Head of caudate nucleus (tissue), 42 donors: ENCODE measurements around the gene GRP.

Experiments used
- DNase-seq, 42 donors: peaks; one replicate each; pipeline versions ENCODE4 v3.0.0 to v3.0.0-alpha.2; 2020 to 2021; ENCODE audit warnings: mixed read lengths in 7 of 42
- intact Hi-C: fragments of 100-400 bp; cut with DNase I; formaldehyde crosslinking; loops from one replicate; pipeline ENCODE4 v1.15.0; 2022

The GRP gene

GRCh38 chr18:59219672-59220163, at the start of gene GRP:
GRP (plus strand) TSS chr18:59220158; CDS start chr18:59220266, 108 bp downstream.
- intact Hi-C loops, result no loop called here
- DNase-seq, result no peak

GRCh38 chr18:59172664-59173249, 47.2 kb upstream of the GRP start:
- no peak for DNase-seq
- intact Hi-C loops, result no loop called here

GRCh38 chr18:59177485-59177884, 42.5 kb upstream of the GRP start:
- intact Hi-C loops, result no loop called here
- no peak for DNase-seq

GRCh38 chr18:59180150-59180845, 39.7 kb upstream of the GRP start:
- DNase-seq, result no peak
- intact Hi-C loops, result no loop called here

- intact Hi-C loops, result no loop called here
- DNase-seq, result no peak
Observed at GRCh38 chr18:59182673-59183072, 37.3 kb upstream of the GRP start.

GRCh38 chr18:59189008-59189407, 30.9 kb upstream of the GRP start:
- DNase-seq, result no peak
- intact Hi-C loops, result no loop called here

GRCh38 chr18:59189746-59190145, 30.2 kb upstream of the GRP start:
- intact Hi-C loops, result no loop called here
- no peak for DNase-seq

- intact Hi-C loops, result no loop called here
- DNase-seq, result no peak
Observed at GRCh38 chr18:59196161-59196725, 23.7 kb upstream of the GRP start.

GRCh38 chr18:59197636-59198035, 22.3 kb upstream of the GRP start:
- no peak for DNase-seq
- intact Hi-C loops, result no loop called here

- DNase-seq, result no peak
- intact Hi-C loops, result no loop called here
Observed at GRCh38 chr18:59198215-59198614, 21.7 kb upstream of the GRP start.

GRCh38 chr18:59200787-59201186, 19.2 kb upstream of the GRP start:
- DNase-seq, result no peak
- intact Hi-C loops, result no loop called here

- intact Hi-C loops, result no loop called here
- DNase-seq, result no peak
Observed at GRCh38 chr18:59202258-59202820, 17.6 kb upstream of the GRP start.

- DNase-seq, result no peak
- intact Hi-C loops, result no loop called here
Observed at GRCh38 chr18:59207506-59207905, 12.5 kb upstream of the GRP start.

GRCh38 chr18:59208602-59209125, 11.3 kb upstream of the GRP start:
- intact Hi-C loops, result no loop called here
- DNase-seq, result no peak

GRCh38 chr18:59210299-59210698, 9.7 kb upstream of the GRP start:
- no peak for DNase-seq
- intact Hi-C loops, result no loop called here

- DNase-seq, result no peak
- intact Hi-C loops, result no loop called here
Observed at GRCh38 chr18:59211629-59212028, 8.3 kb upstream of the GRP start.

- peak in 36 of 42 donors; percentile 10 to 82 (median 54) for DNase-seq
- intact Hi-C loops, result no loop called here
Observed at GRCh38 chr18:59218018-59218417, 1.9 kb upstream of the GRP start.

- DNase-seq, result peak in 2 of 42 donors; percentile 4 to 26
- intact Hi-C loops, result no loop called here
Observed at GRCh38 chr18:59220164-59220783, 316 bp downstream of the GRP start.
